ENCODE results near the gene DRG2. TPM values are rescaled to one million over a fixed set of nuclear protein-coding genes. Genes with fewer than 3 reads are reported as not detected.

DRG2 gene
- total RNA-seq, 1 experiment from 2014 or later: 34.5 TPM

- peaks cover 15% of the 10 kb centered on the region for H3K27me3 Mint-ChIP-seq (ENCODE audit: unreplicated experiment)
- DNase-seq: no peak
- peaks cover 4% of the 10 kb centered on the region for H3K36me3 Mint-ChIP-seq (ENCODE audit: insufficient read depth, unreplicated experiment)
- no peak for TF ChIP-seq CTCF (IDR thresholded peaks at IDR 0.05; ENCODE audit: unreplicated experiment)
- H3K4me1 Mint-ChIP-seq (ENCODE audit: low read depth, unreplicated experiment): no peaks in the 10 kb centered on the region
- no peaks in the 10 kb centered on the region for H3K9me3 Mint-ChIP-seq (ENCODE audit: low read depth, unreplicated experiment)
- CTCF ChIA-PET: no interaction called here
- intact Hi-C loops (cut with micrococcal nuclease; ENCODE audit: unreplicated experiment): no loop called here
- no peak overlapping the region for H3K27ac Mint-ChIP-seq (ENCODE audit: unreplicated experiment)
- H3K4me3 Mint-ChIP-seq (ENCODE audit: low read depth, unreplicated experiment): no peak overlapping the region
- no TSS peak for BruUV-seq (replicated peaks)
These were observed 10.8 kb upstream of the DRG2 start for GRCh38 chr17:18076936-18077335.

- no peak for TF ChIP-seq CTCF (IDR thresholded peaks at IDR 0.05; ENCODE audit: unreplicated experiment)
- peaks cover 14% of the 10 kb centered on the region for H3K27me3 Mint-ChIP-seq (ENCODE audit: unreplicated experiment)
- no TSS peak for BruUV-seq (replicated peaks)
- DNase-seq: no peak
- intact Hi-C loops (cut with micrococcal nuclease; ENCODE audit: unreplicated experiment): no loop called here
- CTCF ChIA-PET: no interaction called here
- no peaks in the 10 kb centered on the region for H3K9me3 Mint-ChIP-seq (ENCODE audit: low read depth, unreplicated experiment)
- peaks cover 4% of the 10 kb centered on the region for H3K36me3 Mint-ChIP-seq (ENCODE audit: insufficient read depth, unreplicated experiment)
- no peak overlapping the region for H3K27ac Mint-ChIP-seq (ENCODE audit: unreplicated experiment)
- no peaks in the 10 kb centered on the region for H3K4me1 Mint-ChIP-seq (ENCODE audit: low read depth, unreplicated experiment)
- no peak overlapping the region for H3K4me3 Mint-ChIP-seq (ENCODE audit: low read depth, unreplicated experiment)
These were observed 8.2 kb upstream of the DRG2 start for GRCh38 chr17:18079543-18079942.

- no TSS peak for BruUV-seq (replicated peaks)
- no peak overlapping the region for H3K27ac Mint-ChIP-seq (ENCODE audit: unreplicated experiment)
- TF ChIP-seq CTCF (IDR thresholded peaks at IDR 0.05; ENCODE audit: unreplicated experiment): no peak
- no peaks in the 10 kb centered on the region for H3K9me3 Mint-ChIP-seq (ENCODE audit: low read depth, unreplicated experiment)
- intact Hi-C loops (cut with micrococcal nuclease; ENCODE audit: unreplicated experiment): no loop called here
- H3K27me3 Mint-ChIP-seq (ENCODE audit: unreplicated experiment): no peaks in the 10 kb centered on the region
- peaks cover 9% of the 10 kb centered on the region for H3K4me1 Mint-ChIP-seq (ENCODE audit: low read depth, unreplicated experiment)
- no peak overlapping the region for H3K4me3 Mint-ChIP-seq (ENCODE audit: low read depth, unreplicated experiment)
- DNase-seq: no peak
- CTCF ChIA-PET: no interaction called here
- peaks cover 17% of the 10 kb centered on the region for H3K36me3 Mint-ChIP-seq (ENCODE audit: insufficient read depth, unreplicated experiment)
These were observed 3.5 kb upstream of the DRG2 start for GRCh38 chr17:18084256-18084655.

GRCh38 chr17:18089613-18090012 lies 1.9 kb downstream of the DRG2 start:
- no peak for TF ChIP-seq CTCF (IDR thresholded peaks at IDR 0.05; ENCODE audit: unreplicated experiment)
- Mint-ChIP-seq H3K27me3 (ENCODE audit: unreplicated experiment) (no peaks in the 10 kb centered on the region), H3K9me3 (ENCODE audit: low read depth, unreplicated experiment) (no peaks in the 10 kb centered on the region), H3K36me3 (ENCODE audit: insufficient read depth, unreplicated experiment) (peaks cover 33% of the 10 kb centered on the region), H3K27ac (ENCODE audit: unreplicated experiment) (no peak overlapping the region), H3K4me1 (ENCODE audit: low read depth, unreplicated experiment) (peaks cover 9% of the 10 kb centered on the region), H3K4me3 (ENCODE audit: low read depth, unreplicated experiment) (no peak overlapping the region)
- no peak for DNase-seq
- intact Hi-C loops (cut with micrococcal nuclease; ENCODE audit: unreplicated experiment): no loop called here
- CTCF ChIA-PET: no interaction called here
- no TSS peak for BruUV-seq (replicated peaks)
